ENCODE measurements around the gene TUBAL3.

TUBAL3 gene

GRCh38 chr10:5373891-5374611 lies 30.6 kb downstream of the TUBAL3 start:
- no peak for DNase-seq

DNA sequence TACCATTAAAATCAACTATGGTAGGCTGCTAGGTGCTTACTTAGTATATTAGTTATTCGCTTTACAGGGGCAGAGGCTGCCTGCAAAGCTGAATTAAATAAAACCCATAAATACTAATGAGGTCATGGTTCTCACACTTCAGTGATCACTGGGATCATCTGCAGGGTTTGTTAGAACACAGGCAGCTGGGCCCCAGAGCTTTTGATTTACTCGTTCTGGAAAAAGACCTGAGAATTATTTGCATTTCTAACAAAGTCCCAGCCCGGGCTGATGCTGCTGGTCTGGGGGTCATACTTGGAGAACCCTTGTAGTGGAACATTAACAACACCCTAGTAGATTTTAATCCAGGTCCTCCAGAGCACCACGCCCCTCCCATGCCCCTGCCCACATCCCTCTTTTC lies 31.3 kb downstream of the TUBAL3 start:
- no peak for DNase-seq

DNA sequence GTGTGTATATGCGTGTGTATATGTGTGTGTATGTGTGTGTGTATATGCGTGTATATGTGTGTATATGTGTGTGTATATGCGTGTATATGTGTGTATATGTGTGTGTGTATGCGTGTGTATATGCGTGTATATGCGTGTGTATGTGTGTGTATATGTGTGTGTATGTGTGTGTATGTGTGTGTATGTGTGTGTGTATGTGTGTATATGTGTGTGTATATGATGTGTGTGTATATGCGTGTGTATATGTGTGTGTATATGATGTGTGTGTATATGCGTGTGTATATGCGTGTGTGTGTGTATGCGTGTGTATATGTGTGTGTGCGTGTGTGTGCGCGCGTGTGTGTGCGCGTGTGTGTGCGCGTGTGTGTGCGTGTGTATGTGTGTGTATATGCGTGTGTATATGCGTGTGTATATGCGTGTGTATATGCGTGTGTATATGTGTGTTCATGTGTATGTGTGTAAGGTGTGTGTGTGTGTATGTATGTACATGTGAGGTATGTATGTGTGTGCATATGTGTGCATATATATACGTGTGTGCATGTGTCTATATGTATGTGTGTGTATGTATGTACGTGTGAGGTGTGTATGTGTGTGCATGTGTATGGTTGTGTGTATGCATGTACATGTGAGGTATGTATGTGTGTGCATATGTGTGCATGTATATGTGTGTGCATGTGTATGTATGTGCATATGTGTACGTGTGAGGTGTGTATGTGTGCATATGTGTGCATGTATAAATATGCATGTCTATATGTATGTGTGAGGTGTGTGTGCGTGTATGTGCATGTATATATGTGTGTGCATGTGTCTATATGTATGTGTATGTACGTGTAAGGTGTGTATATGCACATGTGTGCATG lies 33.9 kb downstream of the TUBAL3 start:
- no peak for DNase-seq

- no peak for DNase-seq
These were observed 35.1 kb downstream of the TUBAL3 start for GRCh38 chr10:5369362-5370158.

DNA sequence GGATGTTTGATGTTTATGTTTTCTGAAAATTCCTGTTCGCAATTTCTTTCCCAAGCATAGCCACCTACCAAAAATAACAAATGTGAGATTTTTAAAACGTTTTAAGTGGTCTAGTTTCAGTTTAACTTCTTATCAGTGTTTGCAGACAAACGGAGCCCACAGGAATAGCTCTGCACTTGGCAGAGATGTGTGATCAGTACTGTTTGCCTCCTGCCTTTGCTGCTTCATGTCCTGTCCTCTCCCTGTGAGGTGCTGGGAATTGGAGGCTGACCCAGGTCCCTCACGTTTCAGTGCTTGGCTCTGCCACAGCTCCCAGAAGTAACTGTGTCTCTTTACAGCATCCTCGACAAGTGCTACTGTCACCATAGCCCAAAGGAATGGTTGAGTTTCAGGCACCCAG lies 38.7 kb downstream of the TUBAL3 start:
- DNase-seq = no peak

DNA sequence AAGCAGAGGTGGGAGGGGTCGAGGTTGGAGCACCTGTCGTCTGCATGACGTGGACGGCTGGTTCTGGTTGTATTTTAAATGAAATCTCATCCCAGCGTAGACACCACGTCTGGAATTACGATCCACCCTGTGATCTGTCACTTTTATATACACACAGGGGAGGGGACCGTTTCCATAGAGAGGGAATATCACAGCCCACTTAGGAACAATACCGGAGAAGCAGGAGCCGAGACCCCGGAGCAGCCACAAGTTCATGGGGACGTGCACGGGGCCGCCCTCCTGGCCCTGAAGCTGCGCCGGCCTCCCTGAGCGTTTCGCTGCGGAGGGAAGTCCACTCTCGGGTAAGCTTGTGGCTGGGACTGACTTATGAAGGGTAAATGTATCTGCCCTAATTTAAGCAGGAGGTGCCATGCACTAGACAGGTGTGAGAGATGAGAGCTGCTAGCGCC lies 39.7 kb downstream of the TUBAL3 start, which contains the start of gene UCN3:
TSS of gene UCN3 (plus strand) at position 77 of the 449 bp plus-strand sequence. CDS start 8,755 bp downstream, outside the sequence.
- DNase-seq = no peak

GRCh38 chr10:5364374-5364773 lies 40.3 kb downstream of the TUBAL3 start:
- DNase-seq = no peak

DNA sequence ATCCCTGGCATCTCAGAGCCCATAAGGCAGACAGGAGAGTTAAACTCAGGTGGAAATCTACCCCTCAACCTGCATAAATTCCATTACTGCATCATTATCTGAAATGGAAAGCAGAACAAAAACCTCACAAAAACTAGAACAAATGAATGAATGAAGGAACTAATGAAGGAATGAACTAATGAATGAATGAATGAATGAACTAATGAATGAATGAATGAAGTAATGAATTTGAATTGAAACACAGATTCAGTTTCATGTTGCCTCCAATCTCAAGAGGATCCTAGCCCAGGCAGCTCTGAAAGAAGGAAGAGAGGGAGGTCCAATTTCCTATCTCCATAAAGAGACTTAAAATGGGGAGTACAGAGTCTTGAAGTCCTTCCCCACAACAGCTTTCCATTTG lies 41.8 kb downstream of the TUBAL3 start:
- DNase-seq = no peak

GRCh38 chr10:5361966-5362365 lies 42.7 kb downstream of the TUBAL3 start:
- no peak for DNase-seq

- no peak for DNase-seq
These were observed 44.2 kb downstream of the TUBAL3 start for GRCh38 chr10:5360318-5360915.

DNA sequence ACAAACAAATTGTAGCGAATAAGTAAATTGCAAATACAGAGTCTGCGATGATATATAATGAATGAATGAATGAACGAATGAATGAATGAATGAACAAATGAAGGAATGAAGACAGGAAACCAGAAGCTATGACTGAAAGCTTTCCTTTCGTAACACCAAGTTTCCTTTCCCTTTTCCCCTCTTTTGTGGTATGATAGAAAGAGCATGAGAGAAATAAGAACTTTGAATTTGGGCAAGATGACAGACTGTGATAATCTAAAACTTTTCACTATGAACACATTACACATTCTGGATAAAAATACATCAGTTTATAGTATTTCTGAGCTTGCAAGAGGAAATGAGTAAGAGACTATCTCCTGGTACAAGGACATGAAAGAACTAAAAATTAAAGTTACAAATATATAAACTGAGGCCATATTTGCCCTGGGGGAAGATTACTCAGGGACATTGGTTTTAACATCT lies 48.3 kb downstream of the TUBAL3 start:
- DNase-seq = no peak

GRCh38 chr10:5355594-5356301 lies 48.9 kb downstream of the TUBAL3 start:
- no peak for DNase-seq

- no peak for DNase-seq
These were observed 50.6 kb downstream of the TUBAL3 start for GRCh38 chr10:5354068-5354467.

- DNase-seq = no peak
These were observed 55.3 kb downstream of the TUBAL3 start for GRCh38 chr10:5349362-5349761.

DNA sequence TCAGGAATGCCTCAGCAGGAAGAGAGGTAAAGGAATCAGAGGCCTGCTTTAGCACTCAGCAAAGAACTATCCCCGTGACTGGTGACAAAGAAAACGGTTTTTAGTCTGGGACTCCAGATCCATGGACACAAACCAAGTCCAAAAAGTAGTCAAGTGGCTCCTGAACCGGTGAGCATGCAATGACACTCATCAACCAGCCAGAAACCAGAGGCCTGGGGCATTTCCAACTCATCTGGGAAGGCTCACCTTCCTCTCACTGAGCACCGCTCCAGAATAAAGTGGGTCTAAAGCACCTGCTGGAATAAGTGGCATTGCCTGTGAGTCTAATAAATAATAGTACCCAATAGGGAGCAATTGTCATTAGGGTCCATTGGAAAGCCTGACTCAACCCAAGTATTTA lies 57.7 kb downstream of the TUBAL3 start:
- DNase-seq = no peak

- no peak for DNase-seq
These were observed 59.9 kb downstream of the TUBAL3 start for GRCh38 chr10:5344746-5345145.

DNA sequence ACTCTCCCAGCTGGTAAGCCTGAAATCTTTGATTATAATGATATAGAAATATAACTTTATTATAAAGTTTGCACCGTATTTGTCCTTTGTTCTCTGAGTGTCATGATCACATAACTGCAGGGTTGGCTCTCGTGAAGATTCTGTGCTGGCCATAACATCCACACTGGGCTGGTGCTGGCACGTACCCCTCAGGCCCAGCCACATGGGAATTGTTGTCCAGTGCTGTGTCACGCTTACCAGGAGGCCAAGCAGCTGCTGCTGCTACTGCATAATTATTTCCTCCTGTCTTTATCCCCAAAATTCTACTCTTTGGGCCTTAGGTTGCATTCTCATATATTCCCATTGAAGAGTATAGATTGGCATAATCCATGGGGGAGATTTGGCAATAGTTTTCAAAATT lies 60.6 kb downstream of the TUBAL3 start:
- DNase-seq = no peak

- no peak for DNase-seq
These were observed 61.1 kb downstream of the TUBAL3 start for GRCh38 chr10:5343561-5343960.
